Chondrocyte (in vitro differentiated cells): ENCODE results near the gene THADA. TPM values are rescaled to one million over a fixed set of nuclear protein-coding genes. Genes with fewer than 3 reads are reported as not detected.
A peak's percentile ranks its signal among the peaks of the same experiment; 100 is the strongest.

ENCODE experiments used
- DNase-seq: peaks from one replicate; pipeline ENCODE4 v3.0.0; 2021; ENCODE audit warnings: mixed read lengths, low spot score
- H3K27ac Mint-ChIP-seq: one replicate; pipeline ENCODE4 v1.8.0; 2021; ENCODE audit warnings: mild to moderate bottlenecking, moderate library complexity, mixed read lengths; ENCODE audit not compliant: unreplicated experiment
- H3K27me3 Mint-ChIP-seq: 2 replicates; pipeline ENCODE4 v1.8.0; 2021; ENCODE audit warnings: low read depth, mixed read lengths
- H3K36me3 Mint-ChIP-seq: 2 replicates; pipeline ENCODE4 v1.8.0; 2021; ENCODE audit warnings: low read depth, mixed read lengths
- H3K4me1 Mint-ChIP-seq: 2 replicates; pipeline ENCODE4 v1.8.0; 2021; ENCODE audit warnings: low read depth, mild to moderate bottlenecking, mixed read lengths
- H3K4me3 Mint-ChIP-seq: one replicate; pipeline ENCODE4 v1.8.0; 2021; ENCODE audit warnings: mild to moderate bottlenecking, moderate library complexity, mixed read lengths; ENCODE audit not compliant: unreplicated experiment
- H3K9me3 Mint-ChIP-seq: 2 replicates; pipeline ENCODE4 v1.8.0; 2021; ENCODE audit warnings: low read depth, mixed read lengths
- total RNA-seq: library from RNA; stranded (reverse); gene quantifications from 3 replicates; pipeline ENCODE4 v1.2.1, GENCODE V29; 2021
- TF ChIP-seq, protein P1 (sequence below): fragments of 200-600 bp; sonication (generic); IDR thresholded peaks from 2 replicates; pipeline ENCODE4 v1.5.0; 2021; ENCODE audit warnings: antibody characterized with exemption, mild to moderate bottlenecking, moderate library complexity

THADA gene
- total RNA-seq, 1 donor from 2014 or later: 28.4 TPM

DNA sequence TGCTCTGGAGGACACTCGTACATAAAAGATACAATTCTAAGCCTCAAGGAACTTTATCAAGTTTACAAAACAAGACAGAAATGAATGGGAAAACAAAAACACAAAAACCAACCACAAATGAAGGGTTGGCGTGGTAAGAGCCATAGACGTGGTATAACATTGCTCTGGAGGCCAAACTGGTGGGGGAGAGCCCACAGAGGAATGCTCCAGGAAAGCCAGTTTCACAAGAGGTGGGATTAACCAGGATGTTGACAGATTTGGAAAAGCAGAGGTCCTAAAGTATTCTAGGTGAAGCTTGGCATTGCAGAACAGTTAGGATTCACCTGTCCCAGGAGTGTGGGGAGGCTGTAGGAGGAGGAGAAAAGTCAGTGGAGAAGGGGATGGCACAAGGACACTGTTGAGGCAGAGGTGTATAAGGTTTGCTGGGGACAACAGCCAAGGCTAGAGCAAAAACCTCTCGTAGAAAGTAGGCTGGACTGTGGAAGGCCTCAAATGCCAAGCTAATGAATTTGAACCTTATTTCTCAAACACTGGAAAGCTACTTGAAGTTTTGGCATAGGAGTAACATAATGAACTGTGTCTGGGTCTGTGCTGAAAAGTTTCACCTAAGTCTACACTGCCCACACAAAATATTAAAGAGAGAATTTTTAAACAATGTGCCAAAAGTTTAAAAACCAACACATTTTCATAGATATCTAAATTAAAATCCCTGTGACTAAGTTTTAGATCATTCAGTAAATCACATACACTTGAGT, 135.1 kb downstream of the THADA start:
- Mint-ChIP-seq H3K4me3 (no peak overlapping the region), H3K4me1 (peaks cover 88% of the 10 kb centered on the region), H3K36me3 (peaks cover 5% of the 10 kb centered on the region), H3K27me3 (no peaks in the 10 kb centered on the region), H3K9me3 (no peaks in the 10 kb centered on the region), H3K27ac (peak overlapping the region; percentile 69)
- DNase-seq: no peak
- TF ChIP-seq, protein P1, sequence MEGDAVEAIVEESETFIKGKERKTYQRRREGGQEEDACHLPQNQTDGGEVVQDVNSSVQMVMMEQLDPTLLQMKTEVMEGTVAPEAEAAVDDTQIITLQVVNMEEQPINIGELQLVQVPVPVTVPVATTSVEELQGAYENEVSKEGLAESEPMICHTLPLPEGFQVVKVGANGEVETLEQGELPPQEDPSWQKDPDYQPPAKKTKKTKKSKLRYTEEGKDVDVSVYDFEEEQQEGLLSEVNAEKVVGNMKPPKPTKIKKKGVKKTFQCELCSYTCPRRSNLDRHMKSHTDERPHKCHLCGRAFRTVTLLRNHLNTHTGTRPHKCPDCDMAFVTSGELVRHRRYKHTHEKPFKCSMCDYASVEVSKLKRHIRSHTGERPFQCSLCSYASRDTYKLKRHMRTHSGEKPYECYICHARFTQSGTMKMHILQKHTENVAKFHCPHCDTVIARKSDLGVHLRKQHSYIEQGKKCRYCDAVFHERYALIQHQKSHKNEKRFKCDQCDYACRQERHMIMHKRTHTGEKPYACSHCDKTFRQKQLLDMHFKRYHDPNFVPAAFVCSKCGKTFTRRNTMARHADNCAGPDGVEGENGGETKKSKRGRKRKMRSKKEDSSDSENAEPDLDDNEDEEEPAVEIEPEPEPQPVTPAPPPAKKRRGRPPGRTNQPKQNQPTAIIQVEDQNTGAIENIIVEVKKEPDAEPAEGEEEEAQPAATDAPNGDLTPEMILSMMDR: no peak

DNA sequence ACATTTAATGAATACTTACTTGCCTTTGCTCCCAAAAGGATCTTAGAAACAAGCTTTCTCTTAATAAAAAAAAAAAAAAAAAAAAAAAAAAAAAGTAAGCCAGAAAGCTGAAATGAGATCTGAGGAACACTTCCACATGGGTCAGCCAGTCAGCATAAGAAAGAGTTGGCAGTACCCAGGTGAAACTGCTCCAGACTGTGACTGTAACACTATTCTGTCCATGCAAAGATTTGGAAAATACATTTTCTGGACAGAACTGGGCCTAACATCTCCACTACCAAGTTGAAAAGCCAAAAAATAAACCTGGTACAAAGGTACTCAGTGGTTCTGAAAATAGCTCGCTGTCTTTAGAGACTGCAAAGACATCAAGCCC, 135.7 kb downstream of the THADA start:
- Mint-ChIP-seq H3K4me1 (peaks cover 88% of the 10 kb centered on the region), H3K27ac (no peak overlapping the region), H3K4me3 (no peak overlapping the region), H3K9me3 (no peaks in the 10 kb centered on the region), H3K27me3 (no peaks in the 10 kb centered on the region), H3K36me3 (peaks cover 5% of the 10 kb centered on the region)
- DNase-seq: no peak
- TF ChIP-seq, protein P1: no peak

DNA sequence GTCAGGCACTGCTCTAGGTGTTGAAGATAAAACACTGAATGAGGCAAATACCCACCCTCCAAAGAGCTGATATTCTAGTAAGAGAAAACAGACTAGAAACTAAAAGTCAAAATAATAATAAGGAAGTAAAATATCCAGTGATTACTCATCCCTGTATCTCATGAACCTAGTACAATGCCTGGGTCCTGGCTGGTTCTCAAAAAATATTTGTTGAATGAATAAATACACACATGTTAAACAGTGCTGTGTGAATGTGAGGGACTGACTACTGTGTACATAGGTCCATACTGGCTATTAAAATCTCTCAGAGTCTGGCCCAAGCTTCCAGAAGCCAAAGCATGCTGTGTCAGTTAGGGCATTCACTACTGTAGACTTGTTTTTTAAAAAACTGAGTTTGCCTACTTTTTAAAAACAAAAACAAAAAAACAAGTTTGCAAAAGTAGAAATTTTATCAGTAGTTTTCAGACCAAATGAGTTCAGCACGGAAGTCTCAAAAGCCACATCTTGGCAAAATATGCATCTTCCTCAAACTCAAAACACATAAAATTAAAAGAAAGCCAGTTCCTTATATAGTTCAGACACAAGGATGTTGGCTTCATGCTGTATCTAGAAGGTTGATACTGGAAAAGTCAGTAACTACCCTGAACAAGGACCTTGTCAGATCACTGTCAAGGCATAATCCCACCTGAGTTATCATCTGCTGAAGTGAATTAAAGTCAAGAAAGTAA, 136.2 kb downstream of the THADA start:
- TF ChIP-seq, protein P1: no peak
- Mint-ChIP-seq H3K4me3 (no peak overlapping the region), H3K36me3 (peaks cover 5% of the 10 kb centered on the region), H3K27ac (no peak overlapping the region), H3K4me1 (peaks cover 88% of the 10 kb centered on the region), H3K27me3 (no peaks in the 10 kb centered on the region), H3K9me3 (no peaks in the 10 kb centered on the region)
- DNase-seq: no peak

DNA sequence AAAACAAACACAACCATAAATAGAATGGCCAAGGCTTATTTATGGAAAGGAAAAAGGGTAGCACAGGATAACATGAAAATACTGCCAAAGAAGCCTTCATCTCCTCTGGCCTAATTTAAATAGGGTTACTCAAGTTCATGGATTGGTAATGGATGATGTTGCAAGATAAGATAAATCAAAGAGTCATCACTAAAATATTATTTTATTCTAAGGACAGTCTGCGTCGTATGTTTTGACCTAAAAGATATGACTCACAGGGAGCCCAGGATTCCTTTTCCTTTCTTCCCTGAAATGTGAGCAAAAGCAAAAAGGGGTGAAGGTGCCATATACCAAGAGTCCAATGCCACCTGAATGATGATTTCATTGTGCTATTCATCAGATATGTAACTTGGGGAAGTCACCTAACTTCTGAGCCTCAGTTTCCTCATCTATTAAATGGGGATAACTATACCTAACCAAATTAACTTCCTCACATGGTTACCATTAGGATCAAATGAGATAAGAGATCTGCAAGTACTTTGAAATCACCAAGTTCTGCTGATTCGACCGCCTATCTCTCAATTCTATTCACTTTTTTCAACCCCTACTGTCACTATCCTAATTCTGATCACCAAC, 137.7 kb downstream of the THADA start:
- Mint-ChIP-seq H3K36me3 (peaks cover 5% of the 10 kb centered on the region), H3K27me3 (no peaks in the 10 kb centered on the region), H3K27ac (peak overlapping the region; percentile 72), H3K9me3 (no peaks in the 10 kb centered on the region), H3K4me1 (peaks cover 77% of the 10 kb centered on the region), H3K4me3 (no peak overlapping the region)
- TF ChIP-seq, protein P1: no peak
- DNase-seq: no peak
